Urinary bladder (tissue), 4 donors: ENCODE results near the gene NT5C2. TPM values are rescaled to one million over a fixed set of nuclear protein-coding genes. Genes with fewer than 3 reads are reported as not detected.

Source experiments
- DNase-seq: peaks from one replicate; pipeline ENCODE4 v3.0.0-alpha.2; 2015; ENCODE audit errors: extremely low spot score
- H3K27ac ChIP-seq: one replicate; pipeline ENCODE4 v1.5.1; 2013; ENCODE audit warnings: low read depth, mild to moderate bottlenecking, moderate library complexity
- H3K36me3 ChIP-seq: one replicate; pipeline ENCODE4 v1.6.1; 2013; ENCODE audit warnings: mild to moderate bottlenecking, moderate library complexity; ENCODE audit not compliant: insufficient read depth
- H3K4me1 ChIP-seq: one replicate; pipeline ENCODE4 v1.6.1; 2013; ENCODE audit warnings: mild to moderate bottlenecking, moderate library complexity; ENCODE audit not compliant: insufficient read depth
- H3K4me3 ChIP-seq: one replicate; pipeline ENCODE4 v1.5.1; 2013; ENCODE audit warnings: low read depth, low read length
- WGBS: extraction: QIAGEN DNeasy Blood & Tissue Kit; methylation state at CpG from one replicate; pipeline ENCODE4 v1.1.7; 2013; 5-methylcytosine and 5-hydroxymethylcytosine counted together
- polyA plus RNA-seq: library from polyadenylated mRNA; stranded (reverse); fragments of 200-250 nt; gene quantifications from one replicate; pipeline ENCODE4 v1.2.3, GENCODE V29; 2013
- total RNA-seq: library from RNA; depleted of rRNA; stranded (reverse); fragments of >200 nt; gene quantifications from one replicate; pipeline ENCODE4 v1.2.3, GENCODE V29; 2014
- donor health status: healthy with polysubstance abuse.
- donor health status: healthy.

Gene NT5C2
- total and polyA plus RNA-seq, 2 donors = 51.5 to 162 TPM

GRCh38 chr10:103090911-103091310, 102.2 kb downstream of the NT5C2 start:
- no peak for DNase-seq
- peaks cover 6% of the 10 kb centered on the region for H3K36me3 ChIP-seq
- no peak overlapping the region for H3K4me3 ChIP-seq
- H3K4me1 ChIP-seq = no peaks in the 10 kb centered on the region
- H3K27ac ChIP-seq = no peak overlapping the region
- 96% methylated on average over 7 of the region's 7 CpGs for WGBS

- Histone ChIP-seq H3K4me3 (no peak overlapping the region), H3K36me3 (peaks cover 6% of the 10 kb centered on the region), H3K27ac (no peak overlapping the region), H3K4me1 (no peaks in the 10 kb centered on the region)
- WGBS = 87% methylated on average over 10 of the region's 10 CpGs
- DNase-seq = no peak
Measured at GRCh38 chr10:103089493-103089892, 103.6 kb downstream of the NT5C2 start.

DNA sequence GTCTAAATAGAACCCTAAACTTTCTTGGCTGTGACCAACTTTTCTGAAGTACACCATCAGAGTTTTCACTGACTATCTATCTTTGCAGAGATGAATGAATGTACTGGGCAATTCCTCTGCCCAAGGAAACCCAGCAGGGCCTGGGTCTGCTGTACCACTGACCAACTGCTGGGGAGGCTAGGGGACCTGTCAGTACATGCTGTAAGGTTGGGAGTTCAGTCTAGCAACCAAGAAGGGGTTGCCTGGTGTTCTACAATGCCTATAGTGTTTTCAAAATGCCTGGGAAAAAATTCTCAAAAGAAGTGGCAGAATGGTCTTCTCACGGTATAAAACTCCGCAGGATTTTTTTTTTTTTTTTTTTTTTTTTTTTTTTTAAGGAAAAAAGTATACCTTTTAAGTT, 106.3 kb downstream of the NT5C2 start:
- WGBS = 91% methylated on average over 2 of the region's 2 CpGs
- H3K4me3 ChIP-seq = no peak overlapping the region
- H3K36me3 ChIP-seq = peaks cover 6% of the 10 kb centered on the region
- DNase-seq = no peak
- no peak overlapping the region for H3K27ac ChIP-seq
- H3K4me1 ChIP-seq = no peaks in the 10 kb centered on the region

DNA sequence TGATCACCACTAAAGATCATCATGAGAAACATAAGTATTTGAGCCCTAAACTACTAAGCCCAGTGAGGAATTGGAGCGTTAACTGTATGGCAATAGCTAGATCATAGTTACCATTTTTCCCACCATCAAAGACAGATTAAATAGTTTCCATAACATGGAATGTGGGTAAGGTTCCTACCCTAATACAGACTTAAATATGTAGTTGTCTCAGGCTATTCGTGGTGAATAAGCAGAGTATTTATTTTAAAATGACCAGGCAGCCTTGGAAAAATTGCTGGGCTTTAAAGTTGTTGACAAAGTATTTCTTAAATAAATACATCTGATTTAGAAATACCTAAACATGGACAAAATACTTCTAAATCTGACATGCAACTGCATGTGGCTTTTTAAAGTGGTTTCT, 106.8 kb downstream of the NT5C2 start:
- WGBS = 47% methylated on average over 2 of the region's 2 CpGs
- no peak for DNase-seq
- no peak overlapping the region for H3K27ac ChIP-seq
- H3K4me3 ChIP-seq = no peak overlapping the region
- H3K36me3 ChIP-seq = peaks cover 6% of the 10 kb centered on the region
- no peaks in the 10 kb centered on the region for H3K4me1 ChIP-seq

- peaks cover 3% of the 10 kb centered on the region for H3K36me3 ChIP-seq
- H3K4me3 ChIP-seq = no peak overlapping the region
- no peak overlapping the region for H3K27ac ChIP-seq
- DNase-seq = no peak
- 89% methylated on average over 5 of the region's 5 CpGs for WGBS
- no peaks in the 10 kb centered on the region for H3K4me1 ChIP-seq
Measured at GRCh38 chr10:103083977-103084320, 109.1 kb downstream of the NT5C2 start.

DNA sequence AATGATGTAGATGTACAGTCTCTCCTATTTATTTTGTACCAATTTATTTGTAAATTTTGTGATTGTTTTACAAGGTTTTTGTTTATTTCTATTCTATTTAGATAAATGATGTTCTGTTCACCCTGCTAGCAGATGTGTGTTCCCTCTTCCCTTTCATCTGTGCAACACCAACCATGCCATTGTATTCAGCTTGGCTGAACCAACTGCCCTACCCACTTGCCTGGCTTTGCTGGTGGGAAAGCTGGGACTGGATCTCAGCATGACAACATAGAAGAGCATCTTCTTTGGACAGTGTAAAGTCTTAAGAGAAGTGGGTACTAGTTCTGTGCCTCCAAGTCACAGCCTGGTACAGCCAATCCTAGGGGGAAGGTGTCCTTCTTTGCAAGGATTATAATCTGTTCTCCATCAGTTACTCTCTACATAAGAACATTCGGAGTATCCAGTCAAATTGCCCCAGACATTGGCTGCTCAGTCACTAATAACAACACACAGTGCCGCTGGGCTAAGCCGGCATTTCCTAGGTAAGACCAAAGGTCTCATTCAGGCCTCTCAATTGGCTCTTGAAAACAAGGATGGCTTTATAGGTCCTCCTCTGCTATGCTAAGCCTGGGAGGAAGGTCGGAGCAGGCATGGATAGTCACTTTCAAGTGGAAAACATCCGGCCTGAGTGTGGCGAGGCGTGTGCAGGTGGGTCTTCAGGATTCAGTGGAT, 109.7 kb downstream of the NT5C2 start:
- WGBS = 93% methylated on average over 7 of the region's 7 CpGs
- DNase-seq = no peak
- H3K4me3 ChIP-seq = no peak overlapping the region
- H3K27ac ChIP-seq = no peak overlapping the region
- peaks cover 3% of the 10 kb centered on the region for H3K36me3 ChIP-seq
- no peaks in the 10 kb centered on the region for H3K4me1 ChIP-seq

- H3K36me3 ChIP-seq = peaks cover 3% of the 10 kb centered on the region
- no peaks in the 10 kb centered on the region for H3K4me1 ChIP-seq
- no peak overlapping the region for H3K27ac ChIP-seq
- WGBS = 97% methylated on average over 1 of the region's 1 CpG
- no peak for DNase-seq
- no peak overlapping the region for H3K4me3 ChIP-seq
Measured at GRCh38 chr10:103082683-103083082, 110.4 kb downstream of the NT5C2 start.

DNA sequence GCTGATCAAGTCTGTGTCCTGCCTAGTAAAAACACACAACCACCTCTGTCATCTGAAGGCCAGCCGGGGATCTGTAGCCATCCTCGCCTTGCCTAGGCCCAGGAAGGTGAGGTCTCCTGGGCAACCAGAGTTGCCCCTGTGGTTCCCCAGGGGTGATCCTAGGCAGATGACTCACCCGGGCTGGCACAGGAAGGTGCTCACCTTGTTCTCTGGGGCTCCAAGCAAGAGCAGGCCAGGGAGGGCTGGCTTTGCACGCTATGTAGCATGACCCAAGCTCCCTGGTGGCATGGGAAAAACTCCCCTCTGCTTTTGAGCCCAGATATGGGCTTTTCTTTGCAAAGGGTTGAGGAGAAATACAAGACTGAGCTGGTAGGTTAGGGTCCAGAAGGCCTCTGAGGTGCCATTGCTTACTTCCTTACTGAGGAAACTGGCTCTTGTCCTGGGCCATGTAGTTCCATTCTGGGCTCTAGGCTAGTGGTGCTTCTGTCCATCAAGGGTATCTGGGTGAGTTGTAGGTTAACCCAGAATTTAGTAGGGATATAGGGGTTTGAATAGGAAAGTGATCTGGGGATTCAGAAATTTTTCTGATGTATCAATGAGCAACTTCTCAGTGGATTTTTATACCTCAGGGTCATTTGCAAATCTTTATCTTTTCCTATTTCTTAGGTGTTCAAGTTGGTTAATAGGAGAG, 112.0 kb downstream of the NT5C2 start:
- Histone ChIP-seq H3K4me1 (no peaks in the 10 kb centered on the region), H3K36me3 (peaks cover 3% of the 10 kb centered on the region), H3K27ac (no peak overlapping the region), H3K4me3 (no peak overlapping the region)
- no peak for DNase-seq
- 94% methylated on average over 4 of the region's 4 CpGs for WGBS

DNA sequence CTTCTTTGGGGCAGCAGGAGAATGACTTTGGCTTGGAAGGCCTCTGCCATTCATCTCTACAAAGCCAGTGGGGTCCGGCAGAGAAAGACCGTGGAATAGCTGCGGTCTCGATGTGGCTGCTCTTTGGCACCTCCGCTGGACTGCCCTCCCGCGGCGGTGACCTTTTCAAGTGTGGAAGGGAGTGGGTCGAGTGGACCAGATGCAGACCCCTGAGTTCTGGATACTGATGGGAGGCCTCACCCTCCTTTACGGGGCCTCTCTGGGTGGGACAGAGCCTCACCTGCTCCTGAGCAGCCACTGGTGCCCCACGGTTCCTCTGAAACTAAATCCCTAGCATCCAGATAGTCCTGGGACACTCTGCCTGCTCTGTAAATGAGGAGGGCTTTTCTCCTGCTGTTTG, 113.1 kb downstream of the NT5C2 start:
- Histone ChIP-seq H3K27ac (no peak overlapping the region), H3K36me3 (peaks cover 3% of the 10 kb centered on the region), H3K4me3 (no peak overlapping the region), H3K4me1 (no peaks in the 10 kb centered on the region)
- DNase-seq = no peak
- 83% methylated on average over 11 of the region's 11 CpGs for WGBS

GRCh38 chr10:103079100-103079499, 114.0 kb downstream of the NT5C2 start:
- Histone ChIP-seq H3K36me3 (peaks cover 3% of the 10 kb centered on the region), H3K27ac (no peak overlapping the region), H3K4me3 (no peak overlapping the region), H3K4me1 (no peaks in the 10 kb centered on the region)
- 92% methylated on average over 7 of the region's 7 CpGs for WGBS
- DNase-seq = no peak

DNA sequence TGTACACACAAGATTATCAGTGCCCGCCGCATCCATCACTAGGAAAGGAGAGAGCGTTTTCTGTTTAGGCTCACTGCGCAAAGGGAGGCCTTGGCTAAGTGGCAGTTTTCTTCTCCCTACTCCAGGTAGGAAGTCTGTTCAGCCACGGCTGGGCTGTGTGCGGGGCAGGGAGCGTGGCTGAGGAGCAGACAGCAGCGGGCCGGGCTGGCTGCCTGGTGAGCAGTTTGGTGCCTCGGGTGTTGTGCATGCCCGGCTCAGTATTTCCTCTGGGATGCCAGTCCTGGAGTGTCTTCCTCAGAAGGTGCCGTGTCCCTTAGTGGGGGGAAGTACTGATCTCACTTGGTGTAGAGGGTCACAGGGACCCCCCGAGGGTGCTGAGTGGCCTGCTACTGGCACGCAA, 114.4 kb downstream of the NT5C2 start:
- Histone ChIP-seq H3K36me3 (peaks cover 3% of the 10 kb centered on the region), H3K4me3 (no peak overlapping the region), H3K27ac (no peak overlapping the region), H3K4me1 (no peaks in the 10 kb centered on the region)
- 95% methylated on average over 14 of the region's 14 CpGs for WGBS
- no peak for DNase-seq

DNA sequence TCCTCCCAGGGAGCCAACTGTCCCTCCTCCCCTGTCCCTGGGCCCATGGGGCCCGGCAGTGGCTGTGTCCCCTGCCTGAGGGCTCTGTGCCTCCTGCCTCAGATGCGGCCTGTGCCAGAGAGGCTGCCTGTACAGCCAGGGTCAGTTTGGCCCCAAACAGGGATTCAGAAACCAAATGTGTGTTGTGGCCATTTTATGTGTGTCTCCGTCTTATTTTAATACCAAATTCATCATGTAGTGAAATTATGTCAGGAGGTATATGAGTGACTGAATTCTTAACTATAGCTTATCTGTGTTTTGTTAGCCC, 114.8 kb downstream of the NT5C2 start:
- no peak for DNase-seq
- Histone ChIP-seq H3K4me1 (no peaks in the 10 kb centered on the region), H3K27ac (no peak overlapping the region), H3K36me3 (peaks cover 3% of the 10 kb centered on the region), H3K4me3 (no peak overlapping the region)
- WGBS = 73% methylated on average over 3 of the region's 3 CpGs

DNA sequence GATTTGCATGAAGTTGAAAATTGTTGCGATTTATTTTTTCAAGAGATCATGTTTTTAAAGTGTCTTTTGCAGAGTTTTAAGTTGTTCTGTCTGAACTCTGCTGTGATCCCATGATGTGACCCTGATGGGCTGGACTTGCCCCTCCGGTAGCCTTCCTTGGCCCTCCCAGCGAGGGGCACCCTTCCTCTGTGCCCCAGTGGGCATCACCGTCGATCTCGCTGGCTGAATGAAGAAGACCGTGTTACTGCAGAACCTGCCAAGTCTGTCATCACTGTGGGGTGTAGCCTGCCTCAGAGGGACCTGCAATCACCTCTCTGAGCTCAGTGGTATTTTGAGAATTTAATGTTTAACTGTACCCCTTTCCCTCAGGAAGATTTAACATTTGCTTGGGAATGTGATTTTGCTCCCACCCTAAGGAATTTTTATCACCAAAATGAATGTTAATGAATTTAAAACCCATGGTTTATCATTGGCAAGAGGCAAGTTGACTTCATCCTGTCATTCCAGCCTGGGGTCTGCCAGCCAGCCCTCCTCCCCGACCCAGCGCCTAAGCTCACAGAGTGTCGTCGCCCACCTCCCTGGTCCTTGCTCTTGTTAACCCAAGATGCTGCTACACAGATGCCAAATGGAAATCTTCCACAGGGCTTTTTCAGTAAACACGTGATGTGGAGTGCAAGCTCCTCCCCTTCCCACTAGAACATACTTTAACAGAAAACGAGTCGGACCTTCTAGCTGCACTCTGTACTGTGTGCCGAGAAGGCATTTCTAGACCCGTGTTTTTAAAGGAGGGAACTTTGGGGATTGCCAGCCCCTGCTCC, 115.4 kb downstream of the NT5C2 start:
- 73% methylated on average over 16 of the region's 16 CpGs for WGBS
- Histone ChIP-seq H3K36me3 (peaks cover 3% of the 10 kb centered on the region), H3K4me3 (no peak overlapping the region), H3K4me1 (no peaks in the 10 kb centered on the region), H3K27ac (no peak overlapping the region)
- DNase-seq = no peak

DNA sequence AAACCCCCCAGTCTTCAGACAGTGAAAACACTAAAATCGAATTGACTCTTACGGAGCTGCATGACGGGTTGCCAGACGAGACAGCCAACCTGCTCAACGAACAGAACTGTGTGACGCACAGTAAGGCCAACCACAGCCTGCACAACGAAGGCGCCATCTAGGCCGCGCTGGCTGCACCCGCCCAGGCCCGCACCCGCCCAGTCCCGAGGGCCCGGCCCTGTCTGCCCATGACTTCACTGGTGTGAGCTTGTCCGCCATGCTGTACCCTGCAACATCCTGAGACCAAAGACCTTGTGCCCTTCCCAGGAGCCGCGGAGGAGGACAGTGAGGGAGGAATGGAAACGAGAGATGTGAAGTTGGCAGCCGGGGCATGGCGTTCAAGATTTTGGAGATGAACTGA, 116.1 kb downstream of the NT5C2 start:
- Histone ChIP-seq H3K27ac (no peak overlapping the region), H3K4me1 (no peaks in the 10 kb centered on the region), H3K4me3 (no peak overlapping the region), H3K36me3 (peaks cover 3% of the 10 kb centered on the region)
- DNase-seq = no peak
- WGBS = 96% methylated on average over 21 of the region's 21 CpGs
